KMS-11 (cell line): Measurements from ENCODE around the gene ZBTB38.

Source experiments
- H2AFZ ChIP-seq: fragments of 200-600 bp; sonication (generic); 2 replicates; pipeline ENCODE4 v1.6.1; 2016; ENCODE audit warnings: antibody characterized with exemption, mixed run types, low read depth
- H3K27ac ChIP-seq: fragments of 200-600 bp; sonication (generic); 2 replicates; pipeline ENCODE4 v1.6.1; 2016; ENCODE audit warnings: mild to moderate bottlenecking, mixed run types
- H3K27me3 ChIP-seq: fragments of 200-600 bp; sonication (generic); 2 replicates; pipeline ENCODE4 v1.6.1; 2017; ENCODE audit warnings: mild to moderate bottlenecking, low read depth, mixed run types, moderate library complexity; ENCODE audit not compliant: insufficient read depth
- H3K36me3 ChIP-seq: fragments of 200-600 bp; sonication (generic); 2 replicates; pipeline ENCODE4 v1.6.1; 2017; ENCODE audit warnings: mild to moderate bottlenecking, mixed run types; ENCODE audit not compliant: insufficient read depth
- H3K4me1 ChIP-seq: fragments of 200-600 bp; sonication (generic); 2 replicates; pipeline ENCODE4 v1.6.1; 2016; ENCODE audit warnings: mild to moderate bottlenecking, low read depth, mixed run types; ENCODE audit not compliant: poor library complexity, severe bottlenecking
- H3K4me2 ChIP-seq: fragments of 200-600 bp; sonication (generic); 2 replicates; pipeline ENCODE4 v1.7.0; 2016; ENCODE audit warnings: mild to moderate bottlenecking, mixed run types
- H3K4me3 ChIP-seq: fragments of 200-600 bp; sonication (generic); IDR thresholded peaks from 2 replicates; pipeline ENCODE4 v1.6.1; 2017; ENCODE audit warnings: low read depth, low read length, mixed read lengths; ENCODE audit not compliant: insufficient read depth
- H3K79me2 ChIP-seq: fragments of 200-600 bp; sonication (generic); 2 replicates; pipeline ENCODE4 v1.6.1; 2016; ENCODE audit warnings: low read depth, mixed run types; ENCODE audit not compliant: insufficient read depth
- H3K9ac ChIP-seq: fragments of 200-600 bp; sonication (generic); 2 replicates; pipeline ENCODE4 v1.6.1; 2016; ENCODE audit warnings: mild to moderate bottlenecking, mixed run types
- H4K20me1 ChIP-seq: fragments of 200-600 bp; sonication (generic); 2 replicates; pipeline ENCODE4 v1.6.1; 2016; ENCODE audit warnings: mild to moderate bottlenecking, mixed run types; ENCODE audit not compliant: insufficient read depth
- TF ChIP-seq, protein P1 (sequence below): fragments of 200-600 bp; sonication (generic); conservative IDR thresholded peaks from 2 replicates; pipeline ENCODE4 v1.6.1; 2017; ENCODE audit warnings: low read depth, mild to moderate bottlenecking, antibody characterized with exemption, low read length, moderate library complexity, mixed read lengths

The ZBTB38 gene

DNA sequence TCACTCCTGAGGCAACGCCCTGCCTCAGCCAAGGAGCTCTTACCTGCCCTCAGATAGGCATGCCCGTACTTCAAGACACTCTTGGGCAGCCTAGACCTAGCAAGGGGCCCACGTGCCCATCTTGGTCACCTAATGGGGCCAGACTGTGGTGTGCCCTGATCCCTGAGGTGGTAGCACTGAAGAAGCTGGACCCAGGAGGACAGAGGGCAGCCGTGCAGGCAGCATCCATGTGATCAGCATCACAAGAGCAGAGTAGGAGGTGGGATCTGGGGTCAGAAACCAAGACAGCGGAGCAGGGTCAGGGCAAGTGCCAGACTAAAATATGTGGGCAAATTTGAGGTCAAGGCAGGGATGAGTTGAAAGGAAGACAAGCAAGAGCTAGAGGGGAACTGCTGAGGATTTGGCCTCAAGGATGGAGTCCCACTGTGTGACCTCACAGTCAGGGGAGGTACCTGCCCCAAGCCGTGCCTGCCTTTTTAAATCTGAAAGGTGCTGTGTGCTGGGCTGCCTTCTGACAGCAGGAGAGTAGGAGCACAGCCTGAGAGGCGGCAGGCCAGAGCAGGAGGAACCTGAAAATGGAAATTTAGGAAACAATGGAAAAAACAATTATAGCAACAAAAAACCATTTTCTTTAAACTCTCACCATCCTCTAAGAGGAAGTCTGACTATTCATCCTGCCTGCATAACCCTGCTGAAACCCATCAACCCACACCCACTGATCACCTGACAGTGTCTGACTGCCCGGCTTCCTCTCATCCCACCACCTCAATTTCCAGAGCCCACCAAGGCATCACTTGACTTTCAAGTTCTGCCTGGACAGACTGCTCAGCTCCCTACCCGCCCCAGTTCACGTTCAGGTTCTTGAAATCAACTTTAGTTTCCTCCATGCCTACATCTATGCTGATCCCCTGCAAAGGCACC, 7.3 kb downstream of the ZBTB38 start:
- Histone ChIP-seq H3K4me2 (peak overlapping the region; percentile 99), H2AFZ (no peak overlapping the region), H3K36me3 (no peaks in the 10 kb centered on the region), H3K79me2 (peaks cover 28% of the 10 kb centered on the region), H3K27ac (peak overlapping the region; percentile 99), H3K9ac (peak overlapping the region; percentile 20; the same call in 1 of the 2 replicates), H3K4me3 (no peak overlapping the region), H3K27me3 (no peaks in the 10 kb centered on the region), H4K20me1 (no peaks in the 10 kb centered on the region), H3K4me1 (peaks cover 100% of the 10 kb centered on the region)
- TF ChIP-seq, protein P1, sequence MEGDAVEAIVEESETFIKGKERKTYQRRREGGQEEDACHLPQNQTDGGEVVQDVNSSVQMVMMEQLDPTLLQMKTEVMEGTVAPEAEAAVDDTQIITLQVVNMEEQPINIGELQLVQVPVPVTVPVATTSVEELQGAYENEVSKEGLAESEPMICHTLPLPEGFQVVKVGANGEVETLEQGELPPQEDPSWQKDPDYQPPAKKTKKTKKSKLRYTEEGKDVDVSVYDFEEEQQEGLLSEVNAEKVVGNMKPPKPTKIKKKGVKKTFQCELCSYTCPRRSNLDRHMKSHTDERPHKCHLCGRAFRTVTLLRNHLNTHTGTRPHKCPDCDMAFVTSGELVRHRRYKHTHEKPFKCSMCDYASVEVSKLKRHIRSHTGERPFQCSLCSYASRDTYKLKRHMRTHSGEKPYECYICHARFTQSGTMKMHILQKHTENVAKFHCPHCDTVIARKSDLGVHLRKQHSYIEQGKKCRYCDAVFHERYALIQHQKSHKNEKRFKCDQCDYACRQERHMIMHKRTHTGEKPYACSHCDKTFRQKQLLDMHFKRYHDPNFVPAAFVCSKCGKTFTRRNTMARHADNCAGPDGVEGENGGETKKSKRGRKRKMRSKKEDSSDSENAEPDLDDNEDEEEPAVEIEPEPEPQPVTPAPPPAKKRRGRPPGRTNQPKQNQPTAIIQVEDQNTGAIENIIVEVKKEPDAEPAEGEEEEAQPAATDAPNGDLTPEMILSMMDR, result no peak

DNA sequence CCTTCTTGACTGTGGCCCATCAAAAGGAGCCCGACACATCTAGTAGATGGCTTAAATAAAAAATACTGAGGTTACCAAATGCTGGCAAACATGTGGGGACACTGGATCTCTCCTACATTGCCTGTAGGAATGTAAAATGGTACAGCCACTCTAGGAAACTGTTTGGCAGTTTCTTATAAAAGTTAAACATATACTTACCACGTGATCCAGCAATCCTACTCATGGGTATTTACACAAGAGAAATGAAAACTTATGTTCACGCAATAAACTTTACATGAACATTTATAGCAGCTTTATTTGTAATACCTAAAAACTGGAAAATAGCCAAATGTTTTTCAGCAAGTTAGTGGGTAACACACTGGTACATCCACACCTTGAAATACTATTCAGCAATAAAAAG, 9.1 kb downstream of the ZBTB38 start:
- no peak overlapping the region for H2AFZ ChIP-seq
- no peak overlapping the region for H3K4me3 ChIP-seq
- H4K20me1 ChIP-seq, result no peaks in the 10 kb centered on the region
- H3K79me2 ChIP-seq, result peaks cover 41% of the 10 kb centered on the region
- H3K4me1 ChIP-seq, result peaks cover 100% of the 10 kb centered on the region
- TF ChIP-seq, protein P1, result no peak
- H3K9ac ChIP-seq, result no peak overlapping the region; the same call in 1 of the 2 replicates
- H3K27me3 ChIP-seq, result no peaks in the 10 kb centered on the region
- H3K27ac ChIP-seq, result peak overlapping the region; percentile 99
- peak overlapping the region; percentile 99 for H3K4me2 ChIP-seq
- no peaks in the 10 kb centered on the region for H3K36me3 ChIP-seq

DNA sequence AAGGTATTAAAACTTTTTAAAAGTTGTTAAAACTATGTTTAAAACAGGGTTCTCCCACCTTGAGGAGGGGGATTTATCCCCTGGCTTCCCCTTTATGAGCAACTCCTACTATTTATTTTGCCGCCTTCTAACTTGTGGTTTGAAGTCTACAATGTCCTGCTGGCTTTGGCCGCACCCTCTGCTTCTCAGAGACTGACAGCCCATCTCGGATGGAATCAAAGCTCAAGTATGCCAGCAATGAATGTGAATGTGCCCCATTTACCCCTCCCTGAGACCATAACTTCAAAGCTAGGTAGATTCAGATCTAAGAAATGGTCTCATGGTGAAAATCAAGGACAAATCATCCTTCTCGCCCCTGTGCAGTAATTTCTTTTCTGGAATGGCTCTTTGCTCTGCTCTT, 10.3 kb downstream of the ZBTB38 start:
- H3K36me3 ChIP-seq, result no peaks in the 10 kb centered on the region
- no peaks in the 10 kb centered on the region for H3K27me3 ChIP-seq
- H3K79me2 ChIP-seq, result peaks cover 53% of the 10 kb centered on the region
- peaks cover 100% of the 10 kb centered on the region for H3K4me1 ChIP-seq
- peak overlapping the region; percentile 98 for H3K9ac ChIP-seq
- H2AFZ ChIP-seq, result no peak overlapping the region
- no peaks in the 10 kb centered on the region for H4K20me1 ChIP-seq
- peak overlapping the region; percentile 99 for H3K4me2 ChIP-seq
- TF ChIP-seq, protein P1, result no peak
- H3K4me3 ChIP-seq, result no peak overlapping the region
- peak overlapping the region; percentile 99 for H3K27ac ChIP-seq

DNA sequence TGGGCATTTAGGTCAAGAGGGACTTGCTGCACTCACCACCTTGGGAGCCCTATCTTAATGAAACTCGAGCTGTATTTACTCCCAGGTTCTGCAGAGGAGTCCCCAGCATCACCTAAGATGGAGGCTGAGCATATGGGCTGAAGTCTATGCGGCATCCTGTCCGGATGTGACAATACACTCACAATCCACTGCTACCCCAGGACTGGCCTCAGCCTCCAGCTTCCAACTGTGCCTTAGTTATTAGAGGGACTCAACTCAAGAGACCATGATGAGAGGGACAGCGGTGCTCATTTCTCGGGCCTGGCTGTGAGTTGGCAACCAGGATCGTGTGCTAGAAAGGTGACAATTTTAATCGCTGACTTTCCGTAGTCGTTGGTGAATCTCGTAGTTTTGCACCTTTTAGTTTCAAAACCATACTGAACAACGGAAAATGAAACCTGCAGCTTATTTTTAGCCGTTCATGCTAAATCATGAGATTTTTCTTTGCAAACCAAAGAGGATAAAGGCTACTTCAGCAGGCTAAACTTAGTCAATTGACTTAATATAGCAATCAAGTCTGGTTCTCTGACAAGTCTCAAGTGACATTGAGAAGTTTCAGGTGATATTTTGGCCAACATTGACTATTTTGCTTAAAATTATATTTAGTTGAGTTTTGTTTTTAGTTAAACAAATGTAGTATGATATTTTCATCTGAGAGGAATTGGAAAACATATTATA, 11.1 kb downstream of the ZBTB38 start:
- Histone ChIP-seq H3K27me3 (no peaks in the 10 kb centered on the region), H3K9ac (peak overlapping the region; percentile 98), H3K27ac (peak overlapping the region; percentile 99), H3K4me1 (peaks cover 100% of the 10 kb centered on the region), H3K4me3 (no peak overlapping the region), H4K20me1 (no peaks in the 10 kb centered on the region), H3K36me3 (no peaks in the 10 kb centered on the region), H2AFZ (no peak overlapping the region), H3K79me2 (peaks cover 61% of the 10 kb centered on the region), H3K4me2 (peak overlapping the region; percentile 99)
- TF ChIP-seq, protein P1, result no peak
